ENCODE data around the gene SIGMAR1.

DNA sequence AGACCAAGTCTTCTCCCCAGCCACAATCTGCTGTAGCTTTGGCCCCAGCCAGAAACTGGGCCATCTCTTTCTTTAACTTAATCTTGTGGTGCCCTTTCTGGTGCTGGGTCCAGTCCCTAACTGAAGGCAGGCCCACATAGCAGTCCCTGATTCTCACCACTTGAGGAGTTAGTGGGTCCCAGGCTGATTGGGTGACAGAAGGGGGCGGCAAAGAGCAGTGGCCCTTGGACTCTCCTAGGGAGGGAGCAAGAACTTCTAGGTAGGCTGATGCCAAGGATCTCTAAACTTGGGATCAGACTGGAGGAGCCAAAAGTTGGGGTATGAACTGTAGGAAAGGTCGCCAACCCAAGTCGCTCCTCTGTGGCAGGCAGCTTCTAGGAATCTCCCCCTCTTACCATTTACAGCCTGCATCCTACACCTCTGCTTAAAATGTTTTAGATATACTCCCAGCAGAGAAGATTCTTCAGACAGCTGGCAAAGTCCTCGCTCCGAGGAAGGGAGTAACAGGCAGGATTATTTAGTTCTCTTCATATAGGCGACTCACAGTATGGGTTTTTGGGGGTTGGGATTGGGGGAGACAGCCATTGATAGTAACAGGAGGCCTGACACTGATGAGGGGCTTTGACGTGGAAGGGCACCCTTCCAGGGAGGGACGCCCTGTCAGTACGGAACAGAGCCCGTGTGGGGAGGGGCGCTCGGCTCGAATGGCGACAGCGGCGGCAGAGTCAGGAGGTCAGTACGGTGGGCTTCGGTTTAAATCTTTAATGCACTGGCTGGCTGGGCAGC, 26.9 kb upstream of the SIGMAR1 start:
- TF ChIP-seq, protein P1, sequence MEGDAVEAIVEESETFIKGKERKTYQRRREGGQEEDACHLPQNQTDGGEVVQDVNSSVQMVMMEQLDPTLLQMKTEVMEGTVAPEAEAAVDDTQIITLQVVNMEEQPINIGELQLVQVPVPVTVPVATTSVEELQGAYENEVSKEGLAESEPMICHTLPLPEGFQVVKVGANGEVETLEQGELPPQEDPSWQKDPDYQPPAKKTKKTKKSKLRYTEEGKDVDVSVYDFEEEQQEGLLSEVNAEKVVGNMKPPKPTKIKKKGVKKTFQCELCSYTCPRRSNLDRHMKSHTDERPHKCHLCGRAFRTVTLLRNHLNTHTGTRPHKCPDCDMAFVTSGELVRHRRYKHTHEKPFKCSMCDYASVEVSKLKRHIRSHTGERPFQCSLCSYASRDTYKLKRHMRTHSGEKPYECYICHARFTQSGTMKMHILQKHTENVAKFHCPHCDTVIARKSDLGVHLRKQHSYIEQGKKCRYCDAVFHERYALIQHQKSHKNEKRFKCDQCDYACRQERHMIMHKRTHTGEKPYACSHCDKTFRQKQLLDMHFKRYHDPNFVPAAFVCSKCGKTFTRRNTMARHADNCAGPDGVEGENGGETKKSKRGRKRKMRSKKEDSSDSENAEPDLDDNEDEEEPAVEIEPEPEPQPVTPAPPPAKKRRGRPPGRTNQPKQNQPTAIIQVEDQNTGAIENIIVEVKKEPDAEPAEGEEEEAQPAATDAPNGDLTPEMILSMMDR (IDR thresholded peaks at IDR 0.05), result peak; percentile 37 to 71 (median 55)
- TF ChIP-seq POLR2A (IDR thresholded peaks at IDR 0.05), result no peak
